ENCODE measurements around the gene ATP8A2.

ATP8A2 gene

DNA sequence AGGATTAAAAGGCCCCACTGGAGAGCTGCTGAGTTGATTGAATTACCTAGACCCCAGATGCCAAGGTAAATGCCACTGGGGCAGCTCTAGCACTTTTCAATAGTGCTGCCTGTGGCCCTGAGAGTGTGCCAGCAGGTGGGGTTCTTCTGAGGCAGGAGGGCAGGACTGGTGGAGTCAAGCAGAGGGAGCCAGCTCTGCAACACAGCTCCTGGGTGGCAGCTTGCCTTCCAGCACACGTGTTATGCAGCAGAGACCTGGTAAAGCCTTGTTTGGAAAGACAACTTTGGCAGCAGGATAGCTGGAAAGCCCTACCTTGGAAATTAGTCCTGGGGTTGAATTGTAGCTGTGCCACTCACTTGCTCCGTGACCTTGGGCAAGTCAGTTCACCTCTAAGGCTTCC, 306.6 kb downstream of the ATP8A2 start:
- H3K9ac ChIP-seq (ENCODE audit: low read depth, low read length): no peak overlapping the region
- no peaks in the 10 kb centered on the region for H3K36me3 ChIP-seq (ENCODE audit: control insufficient read depth, insufficient read depth, low read length)

DNA sequence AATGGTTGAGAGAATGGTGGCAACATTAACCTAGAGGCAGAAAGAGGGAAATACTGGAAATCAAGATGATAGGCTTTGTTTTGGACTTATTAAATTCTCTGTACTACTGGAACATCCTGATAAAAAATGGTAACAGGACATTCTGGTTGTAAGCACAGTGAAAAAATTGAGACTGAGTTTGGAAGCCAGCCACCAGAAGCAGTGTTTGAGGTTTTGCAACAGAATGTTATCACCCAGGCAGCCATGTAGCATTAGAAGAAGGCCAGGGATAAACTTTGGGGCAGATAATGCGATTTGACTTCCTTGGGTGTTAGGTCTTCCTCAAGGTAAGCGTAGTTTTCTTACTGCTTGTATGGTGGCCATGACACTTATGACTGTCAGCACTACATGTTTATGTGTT, 307.4 kb downstream of the ATP8A2 start:
- H3K4me1 ChIP-seq (ENCODE audit: control insufficient read depth, insufficient read depth, low read length): no peaks in the 10 kb centered on the region
- no peaks in the 10 kb centered on the region for H3K9me3 ChIP-seq (ENCODE audit: control insufficient read depth, insufficient read depth, low read length)
- no peak overlapping the region for H3K4me3 ChIP-seq (ENCODE audit: low read depth, low read length)
- H3K36me3 ChIP-seq (ENCODE audit: control insufficient read depth, insufficient read depth, low read length): no peaks in the 10 kb centered on the region
- peaks cover 5% of the 10 kb centered on the region for H3K27me3 ChIP-seq (ENCODE audit: control insufficient read depth, insufficient read depth, low read length)
- H3K9ac ChIP-seq (ENCODE audit: low read depth, low read length): no peak overlapping the region

More for the DNA sequence above, 306.6 kb downstream of the ATP8A2 start:
- H3K4me1 ChIP-seq (ENCODE audit: control insufficient read depth, insufficient read depth, low read length): no peaks in the 10 kb centered on the region
- no peak overlapping the region for H3K4me3 ChIP-seq (ENCODE audit: low read depth, low read length)
- no peaks in the 10 kb centered on the region for H3K9me3 ChIP-seq (ENCODE audit: control insufficient read depth, insufficient read depth, low read length)
- peaks cover 12% of the 10 kb centered on the region for H3K27me3 ChIP-seq (ENCODE audit: control insufficient read depth, insufficient read depth, low read length)

DNA sequence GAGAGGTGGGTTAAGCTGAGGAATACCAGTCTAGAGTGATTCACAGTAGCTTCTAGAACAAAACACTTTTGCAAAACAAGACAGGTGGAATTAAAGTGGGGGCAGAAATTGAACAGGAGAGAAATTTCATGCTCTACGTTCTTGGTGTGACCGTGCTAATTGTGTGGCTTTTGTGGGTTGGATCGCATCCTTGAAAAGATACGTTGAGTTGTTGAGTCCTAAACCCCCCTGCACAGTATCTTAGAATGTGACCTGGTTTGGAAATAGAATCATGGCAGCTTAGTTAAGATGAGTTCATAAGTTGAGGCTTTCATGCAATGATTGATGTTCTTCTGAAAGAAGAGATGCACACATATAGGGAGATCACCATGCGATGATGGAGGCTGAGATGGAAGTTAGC, 308.2 kb downstream of the ATP8A2 start:
- Histone ChIP-seq H3K4me3 (ENCODE audit: low read depth, low read length) (no peak overlapping the region), H3K36me3 (ENCODE audit: control insufficient read depth, insufficient read depth, low read length) (no peaks in the 10 kb centered on the region), H3K9me3 (ENCODE audit: control insufficient read depth, insufficient read depth, low read length) (no peaks in the 10 kb centered on the region)

DNA sequence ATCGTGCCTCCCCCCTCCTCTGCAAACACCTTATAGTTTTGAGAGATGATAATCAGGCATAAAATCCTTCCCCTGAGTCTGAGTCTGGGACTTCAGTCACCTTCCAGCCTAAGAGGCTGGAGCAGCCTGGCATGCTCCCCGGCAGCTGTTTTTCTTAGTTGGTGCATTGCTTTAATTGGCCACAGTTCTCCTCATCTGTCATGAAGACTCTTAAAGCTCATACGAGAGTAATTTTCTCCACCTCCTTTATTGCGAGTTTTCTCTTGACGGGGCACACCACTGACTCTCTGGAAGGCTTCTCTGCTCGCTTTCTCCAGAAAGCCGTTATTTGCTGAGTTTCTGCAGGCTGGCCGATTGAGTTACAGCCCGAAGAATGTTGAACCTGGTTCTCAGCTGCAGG, 310.5 kb downstream of the ATP8A2 start:
- Histone ChIP-seq H3K36me3 (ENCODE audit: control insufficient read depth, insufficient read depth, low read length) (no peaks in the 10 kb centered on the region), H3K4me1 (ENCODE audit: control insufficient read depth, insufficient read depth, low read length) (no peaks in the 10 kb centered on the region), H3K9ac (ENCODE audit: low read depth, low read length) (no peak overlapping the region), H3K9me3 (ENCODE audit: control insufficient read depth, insufficient read depth, low read length) (no peaks in the 10 kb centered on the region), H3K4me3 (ENCODE audit: low read depth, low read length) (no peak overlapping the region), H3K27me3 (ENCODE audit: control insufficient read depth, insufficient read depth, low read length) (no peaks in the 10 kb centered on the region)

More for the DNA sequence above, 308.2 kb downstream of the ATP8A2 start:
- no peak overlapping the region for H3K9ac ChIP-seq (ENCODE audit: low read depth, low read length)
- no peaks in the 10 kb centered on the region for H3K4me1 ChIP-seq (ENCODE audit: control insufficient read depth, insufficient read depth, low read length)
- H3K27me3 ChIP-seq (ENCODE audit: control insufficient read depth, insufficient read depth, low read length): no peaks in the 10 kb centered on the region

DNA sequence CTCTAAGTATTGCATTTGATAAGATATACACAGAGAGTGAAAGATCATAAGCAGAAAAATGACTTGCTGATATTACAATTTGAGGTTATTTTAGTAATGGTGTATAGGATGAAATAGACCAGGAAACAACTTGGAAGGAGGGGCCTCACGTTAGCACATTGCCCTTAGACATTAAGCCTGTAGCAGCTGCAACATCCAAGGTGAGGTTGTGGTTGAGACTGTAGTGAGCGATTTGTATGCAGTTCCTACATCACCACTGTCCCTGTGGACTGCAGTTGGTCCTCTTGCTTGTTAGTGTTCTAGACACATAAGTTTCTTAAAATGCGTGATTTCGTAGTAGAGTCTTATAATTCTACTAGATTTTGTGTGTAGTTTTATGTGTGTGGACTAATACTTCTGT, 311.3 kb downstream of the ATP8A2 start:
- no peak overlapping the region for H3K4me3 ChIP-seq (ENCODE audit: low read depth, low read length)
- H3K9me3 ChIP-seq (ENCODE audit: control insufficient read depth, insufficient read depth, low read length): no peaks in the 10 kb centered on the region
- H3K4me1 ChIP-seq (ENCODE audit: control insufficient read depth, insufficient read depth, low read length): no peaks in the 10 kb centered on the region
- no peaks in the 10 kb centered on the region for H3K27me3 ChIP-seq (ENCODE audit: control insufficient read depth, insufficient read depth, low read length)
- no peaks in the 10 kb centered on the region for H3K36me3 ChIP-seq (ENCODE audit: control insufficient read depth, insufficient read depth, low read length)
- H3K9ac ChIP-seq (ENCODE audit: low read depth, low read length): no peak overlapping the region

DNA sequence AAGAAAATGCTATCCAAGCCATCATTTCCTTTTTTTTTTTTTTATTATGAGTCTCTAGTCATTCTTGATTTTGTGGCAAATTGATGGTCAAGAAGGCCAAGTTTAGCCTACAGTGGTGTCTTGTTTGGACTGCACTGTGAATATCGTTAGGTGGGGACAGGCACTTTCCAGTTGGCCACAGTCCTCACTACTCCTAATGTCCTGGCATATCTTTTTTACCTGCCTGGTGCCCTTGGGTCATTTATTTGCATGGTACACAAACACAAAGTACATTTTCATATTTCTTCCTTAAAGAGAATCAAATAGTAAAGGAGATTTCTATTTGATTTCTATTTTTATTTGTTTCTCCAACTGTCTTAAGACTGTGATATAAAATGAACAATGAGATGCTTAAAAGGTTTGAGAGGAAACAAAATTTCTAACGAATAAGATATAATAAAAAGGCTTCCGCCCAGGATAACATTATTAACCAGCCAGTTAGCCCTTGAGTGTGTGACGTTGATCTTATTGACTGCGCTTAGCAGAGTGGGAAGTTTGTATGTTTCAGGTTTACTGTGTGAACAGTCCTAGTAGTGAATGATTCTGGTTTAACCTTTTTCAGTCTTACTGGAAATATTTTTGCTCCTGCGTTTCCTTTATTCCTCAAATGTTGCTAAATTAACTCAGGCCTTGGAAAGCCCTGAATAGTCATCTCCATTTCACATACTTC, 312.0 kb downstream of the ATP8A2 start:
- no peaks in the 10 kb centered on the region for H3K27me3 ChIP-seq (ENCODE audit: control insufficient read depth, insufficient read depth, low read length)
- H3K9ac ChIP-seq (ENCODE audit: low read depth, low read length): no peak overlapping the region
- no peaks in the 10 kb centered on the region for H3K9me3 ChIP-seq (ENCODE audit: control insufficient read depth, insufficient read depth, low read length)
- H3K4me3 ChIP-seq (ENCODE audit: low read depth, low read length): no peak overlapping the region
- H3K36me3 ChIP-seq (ENCODE audit: control insufficient read depth, insufficient read depth, low read length): no peaks in the 10 kb centered on the region
- H3K4me1 ChIP-seq (ENCODE audit: control insufficient read depth, insufficient read depth, low read length): no peaks in the 10 kb centered on the region

DNA sequence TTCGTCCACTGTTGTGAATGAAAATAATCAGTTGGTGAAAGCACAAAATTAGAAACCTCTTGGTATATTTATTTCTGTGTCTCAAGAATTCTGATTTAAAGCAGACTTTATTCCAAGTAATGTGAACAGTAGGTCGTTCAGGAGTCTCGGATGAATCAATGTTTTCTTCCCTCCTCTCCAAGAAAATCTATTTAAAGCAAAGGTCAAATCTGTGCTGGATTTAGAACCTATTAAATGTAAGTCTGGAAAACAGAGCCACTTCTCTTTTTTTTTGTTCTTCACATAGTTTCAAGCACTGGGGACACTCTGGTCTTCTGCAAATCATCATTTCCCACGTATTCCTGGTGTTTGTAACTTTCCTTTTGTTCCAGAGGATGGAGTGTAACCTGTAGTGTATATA, 312.7 kb downstream of the ATP8A2 start:
- H3K27me3 ChIP-seq (ENCODE audit: control insufficient read depth, insufficient read depth, low read length): no peaks in the 10 kb centered on the region
- no peak overlapping the region for H3K9ac ChIP-seq (ENCODE audit: low read depth, low read length)
- H3K4me1 ChIP-seq (ENCODE audit: control insufficient read depth, insufficient read depth, low read length): no peaks in the 10 kb centered on the region
- no peak overlapping the region for H3K4me3 ChIP-seq (ENCODE audit: low read depth, low read length)
- H3K9me3 ChIP-seq (ENCODE audit: control insufficient read depth, insufficient read depth, low read length): no peaks in the 10 kb centered on the region
- no peaks in the 10 kb centered on the region for H3K36me3 ChIP-seq (ENCODE audit: control insufficient read depth, insufficient read depth, low read length)

DNA sequence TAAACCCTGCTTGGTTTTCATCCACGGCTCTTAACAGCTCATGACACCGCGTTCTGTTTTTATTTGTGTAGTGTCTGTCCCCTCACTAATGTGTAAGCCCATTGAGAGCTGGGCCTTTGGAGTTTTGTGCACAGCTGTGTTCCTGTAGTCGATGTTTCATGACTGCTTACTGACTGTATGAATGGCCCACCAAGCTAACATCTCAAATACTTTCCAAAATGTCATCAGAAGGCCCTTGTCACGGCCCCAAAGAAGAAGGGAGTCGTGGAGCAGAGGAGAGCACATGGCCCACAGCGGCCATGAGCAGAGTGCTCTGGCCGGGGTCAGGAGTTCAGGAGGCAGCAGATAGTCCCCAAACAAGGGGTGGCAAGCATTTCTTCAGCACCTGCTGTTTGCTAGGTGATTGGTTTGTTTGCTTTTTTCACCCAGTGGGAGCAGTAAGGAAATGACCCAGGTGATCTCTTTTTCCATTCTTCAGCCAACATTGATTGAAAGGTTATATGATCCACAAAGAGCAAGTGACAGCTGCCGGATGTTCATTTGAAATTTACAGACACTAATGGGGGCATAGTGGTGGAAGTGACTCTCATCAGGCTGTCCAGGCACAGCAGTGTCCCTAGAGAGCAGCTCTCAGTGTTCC, 315.2 kb downstream of the ATP8A2 start:
- Histone ChIP-seq H3K27me3 (ENCODE audit: control insufficient read depth, insufficient read depth, low read length) (no peaks in the 10 kb centered on the region), H3K9me3 (ENCODE audit: control insufficient read depth, insufficient read depth, low read length) (no peaks in the 10 kb centered on the region), H3K9ac (ENCODE audit: low read depth, low read length) (no peak overlapping the region), H3K4me1 (ENCODE audit: control insufficient read depth, insufficient read depth, low read length) (no peaks in the 10 kb centered on the region), H3K36me3 (ENCODE audit: control insufficient read depth, insufficient read depth, low read length) (no peaks in the 10 kb centered on the region), H3K4me3 (ENCODE audit: low read depth, low read length) (no peak overlapping the region)

DNA sequence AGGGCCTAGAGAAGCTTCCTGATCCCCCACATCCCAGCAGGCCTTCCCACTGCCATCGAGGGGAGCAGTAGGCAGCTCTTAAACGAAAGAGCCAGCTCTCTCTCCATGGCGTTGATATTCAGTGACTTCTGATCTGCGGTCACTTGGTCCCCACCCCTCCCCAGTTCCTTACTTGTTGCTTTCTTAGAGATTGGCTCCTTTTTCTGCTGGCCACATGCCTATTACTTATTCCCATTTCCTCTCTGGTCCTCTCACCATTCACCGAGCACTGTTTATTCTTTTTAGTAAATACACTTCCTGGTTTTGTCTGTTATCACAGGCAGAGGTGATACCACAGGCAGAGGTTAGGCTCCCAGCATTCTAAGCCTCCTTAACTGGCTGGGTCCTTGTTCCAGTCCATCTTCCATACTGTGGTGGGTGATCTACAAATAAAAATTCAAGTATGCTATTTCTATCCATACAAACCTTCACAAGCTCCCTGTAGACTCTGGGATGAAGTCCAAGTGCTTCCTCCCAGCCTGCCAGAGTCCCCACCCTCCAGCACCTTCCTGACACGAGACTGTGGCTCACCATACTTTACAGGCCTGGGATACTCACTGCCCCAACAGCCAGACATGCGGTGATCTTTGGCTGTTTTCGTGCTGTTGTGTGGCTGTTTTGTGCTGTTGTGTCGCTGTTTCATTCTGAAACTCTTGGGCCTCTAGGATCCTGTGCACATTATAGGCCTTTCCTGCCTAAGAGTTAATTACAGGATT, 315.9 kb downstream of the ATP8A2 start:
- H3K4me1 ChIP-seq (ENCODE audit: control insufficient read depth, insufficient read depth, low read length): no peaks in the 10 kb centered on the region
- no peaks in the 10 kb centered on the region for H3K36me3 ChIP-seq (ENCODE audit: control insufficient read depth, insufficient read depth, low read length)
- no peak overlapping the region for H3K9ac ChIP-seq (ENCODE audit: low read depth, low read length)
- no peaks in the 10 kb centered on the region for H3K9me3 ChIP-seq (ENCODE audit: control insufficient read depth, insufficient read depth, low read length)
- H3K4me3 ChIP-seq (ENCODE audit: low read depth, low read length): no peak overlapping the region
- H3K27me3 ChIP-seq (ENCODE audit: control insufficient read depth, insufficient read depth, low read length): no peaks in the 10 kb centered on the region

DNA sequence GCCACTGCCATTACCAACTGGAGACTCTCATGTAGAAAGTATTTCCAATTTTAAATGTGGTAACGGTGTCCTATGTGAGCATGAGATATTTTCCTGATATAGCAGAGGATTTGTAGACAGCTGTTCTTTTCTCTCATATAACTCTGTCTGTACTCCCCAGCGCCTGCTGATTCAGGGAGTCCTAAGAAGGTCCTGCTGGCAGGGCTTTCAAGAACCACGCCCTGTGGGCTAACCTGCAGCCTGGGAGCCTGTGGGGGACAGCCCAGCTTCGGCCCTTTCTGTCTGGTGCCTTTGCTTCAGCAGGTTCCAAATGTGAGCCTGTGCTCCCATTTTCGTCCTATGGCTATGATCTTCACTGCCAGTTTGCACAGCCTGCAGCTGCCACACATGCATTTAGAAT, 316.8 kb downstream of the ATP8A2 start:
- Histone ChIP-seq H3K9me3 (ENCODE audit: control insufficient read depth, insufficient read depth, low read length) (no peaks in the 10 kb centered on the region), H3K36me3 (ENCODE audit: control insufficient read depth, insufficient read depth, low read length) (no peaks in the 10 kb centered on the region), H3K4me1 (ENCODE audit: control insufficient read depth, insufficient read depth, low read length) (no peaks in the 10 kb centered on the region), H3K9ac (ENCODE audit: low read depth, low read length) (no peak overlapping the region), H3K4me3 (ENCODE audit: low read depth, low read length) (no peak overlapping the region), H3K27me3 (ENCODE audit: control insufficient read depth, insufficient read depth, low read length) (no peaks in the 10 kb centered on the region)

DNA sequence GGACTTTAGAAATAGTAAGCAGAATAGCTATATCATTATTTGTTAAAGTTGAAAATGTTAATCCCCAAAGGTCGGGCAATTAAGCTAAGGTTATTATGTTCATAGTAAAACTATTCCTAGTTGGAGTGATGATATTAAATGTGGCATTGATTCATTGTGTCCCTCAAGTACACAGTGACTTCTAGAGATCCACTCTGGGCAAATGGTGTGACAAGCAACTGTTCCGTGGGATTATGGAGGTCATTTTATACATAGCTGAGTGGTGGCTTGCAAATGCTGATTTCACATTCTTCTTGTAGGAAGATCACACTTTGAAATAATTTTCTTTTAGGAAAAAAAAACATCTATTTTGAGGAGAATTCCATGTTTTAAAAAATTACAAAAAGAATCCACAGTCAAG, 317.8 kb downstream of the ATP8A2 start:
- Histone ChIP-seq H3K4me3 (ENCODE audit: low read depth, low read length) (no peak overlapping the region), H3K9ac (ENCODE audit: low read depth, low read length) (no peak overlapping the region), H3K36me3 (ENCODE audit: control insufficient read depth, insufficient read depth, low read length) (no peaks in the 10 kb centered on the region), H3K9me3 (ENCODE audit: control insufficient read depth, insufficient read depth, low read length) (no peaks in the 10 kb centered on the region), H3K4me1 (ENCODE audit: control insufficient read depth, insufficient read depth, low read length) (no peaks in the 10 kb centered on the region), H3K27me3 (ENCODE audit: control insufficient read depth, insufficient read depth, low read length) (no peaks in the 10 kb centered on the region)

DNA sequence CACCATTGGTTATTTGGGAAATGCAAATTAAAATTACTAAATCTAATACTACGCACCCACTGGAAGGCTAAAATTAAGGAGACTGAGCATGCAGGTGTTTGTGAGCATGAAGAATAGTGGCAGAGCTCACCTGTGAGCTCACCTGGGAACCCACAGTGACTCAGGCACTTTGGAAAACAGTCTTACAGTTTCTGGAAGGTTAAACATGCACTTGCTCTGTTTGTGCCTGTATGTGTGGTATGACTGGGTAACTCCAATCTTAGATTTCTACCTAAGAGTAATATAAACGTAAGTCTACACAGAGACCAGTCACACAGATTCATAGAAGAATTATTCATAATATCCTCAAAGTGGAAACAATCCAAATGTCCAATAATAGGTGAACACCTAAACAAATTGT, 318.8 kb downstream of the ATP8A2 start:
- no peaks in the 10 kb centered on the region for H3K4me1 ChIP-seq (ENCODE audit: control insufficient read depth, insufficient read depth, low read length)
- H3K9ac ChIP-seq (ENCODE audit: low read depth, low read length): no peak overlapping the region
- H3K4me3 ChIP-seq (ENCODE audit: low read depth, low read length): no peak overlapping the region
- H3K27me3 ChIP-seq (ENCODE audit: control insufficient read depth, insufficient read depth, low read length): no peaks in the 10 kb centered on the region
- H3K9me3 ChIP-seq (ENCODE audit: control insufficient read depth, insufficient read depth, low read length): no peaks in the 10 kb centered on the region
- H3K36me3 ChIP-seq (ENCODE audit: control insufficient read depth, insufficient read depth, low read length): no peaks in the 10 kb centered on the region

Data from iPS-15b (cell line).